GM11168 (cell line): ENCODE results near the gene CACNA1A.
"Not testable (repeated sequence)": the region's sequence is repeated elsewhere in the genome, so short reads cannot be mapped to it uniquely, and the experiment has no call there.

ENCODE experiments used
- in situ Hi-C: fragments of 300-500 bp; cut with MboI; formaldehyde crosslinking; loops from one replicate; pipeline ENCODE4 v1.12.0; 2022; ENCODE audit warnings: low sequenced_read_pairs; ENCODE audit not compliant: unreplicated experiment

The CACNA1A gene

DNA sequence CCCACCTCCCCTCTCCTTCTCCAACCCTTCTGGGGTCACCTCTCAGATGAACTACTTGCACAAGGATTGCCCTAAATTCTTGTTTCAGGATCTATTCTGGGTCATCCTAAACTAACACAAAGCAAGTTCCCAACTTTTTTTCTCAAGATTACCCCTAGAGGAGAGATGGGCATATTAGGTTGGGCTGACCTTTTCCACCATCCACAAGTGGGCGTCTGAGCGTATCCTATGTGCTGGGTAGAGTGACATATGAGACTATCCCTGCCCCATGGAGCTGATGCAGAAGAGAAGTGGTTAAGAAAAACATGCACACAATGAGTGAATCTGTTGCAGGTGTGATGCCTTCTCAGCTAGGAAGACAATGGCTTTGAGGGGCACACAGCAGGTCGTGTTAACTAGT lies 132.7 kb downstream of the CACNA1A start:
- in situ Hi-C loops, result no loop called here

DNA sequence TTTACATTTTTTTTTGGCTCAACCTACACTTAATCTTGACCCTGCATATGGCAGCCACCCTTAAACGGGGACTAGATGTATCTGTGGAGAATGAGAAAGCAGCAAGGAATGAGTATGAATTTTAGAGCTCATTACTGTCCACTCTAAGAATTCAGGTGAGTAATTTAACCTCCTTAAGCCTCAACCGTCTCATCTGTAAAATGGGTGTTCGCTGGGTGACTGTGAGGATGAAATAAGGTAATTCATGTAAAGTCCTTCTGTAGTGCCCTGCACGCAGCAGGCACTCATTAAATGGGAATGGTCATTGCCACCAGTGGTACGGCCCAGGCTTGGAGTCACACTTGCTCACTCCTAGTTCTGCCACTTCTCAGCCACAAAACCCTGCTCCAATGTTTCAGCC lies 135.3 kb downstream of the CACNA1A start:
- in situ Hi-C loops, result no loop called here

DNA sequence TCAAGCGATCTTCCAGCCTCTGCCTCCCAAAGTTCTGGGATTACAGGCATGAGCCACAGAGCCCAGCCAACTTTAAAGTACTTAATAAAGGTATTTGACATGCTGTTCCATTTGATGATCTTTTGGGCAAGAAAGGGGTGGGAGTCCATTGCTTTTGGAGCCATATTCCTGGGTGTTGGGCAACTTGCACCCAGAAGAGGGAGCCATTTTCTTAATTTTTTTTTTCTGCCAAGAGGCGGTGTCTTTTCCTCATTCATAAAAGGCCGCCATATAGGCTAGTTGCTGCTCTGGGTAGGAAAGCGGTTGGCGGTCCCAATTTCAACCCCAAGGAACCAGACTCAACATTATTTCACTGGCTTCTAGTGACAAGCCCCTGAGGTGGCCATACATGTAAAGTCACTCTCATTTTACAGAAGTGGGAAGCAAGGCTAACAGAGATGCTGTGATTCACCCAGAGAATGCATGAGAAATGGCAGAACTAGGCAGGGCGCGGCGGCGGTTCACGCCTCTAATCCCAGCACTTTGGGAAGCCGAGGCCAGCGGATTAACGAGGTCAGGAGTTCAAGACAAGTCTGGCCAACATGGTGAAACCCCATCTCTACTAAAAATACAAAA lies 139.6 kb downstream of the CACNA1A start:
- in situ Hi-C loops, result no loop called here

- in situ Hi-C loops, result no loop called here
Observed at GRCh38 chr19:13363954-13364353, 142.3 kb downstream of the CACNA1A start.

- in situ Hi-C loops, result no loop called here
Observed at GRCh38 chr19:13363245-13363644, 143.0 kb downstream of the CACNA1A start.

DNA sequence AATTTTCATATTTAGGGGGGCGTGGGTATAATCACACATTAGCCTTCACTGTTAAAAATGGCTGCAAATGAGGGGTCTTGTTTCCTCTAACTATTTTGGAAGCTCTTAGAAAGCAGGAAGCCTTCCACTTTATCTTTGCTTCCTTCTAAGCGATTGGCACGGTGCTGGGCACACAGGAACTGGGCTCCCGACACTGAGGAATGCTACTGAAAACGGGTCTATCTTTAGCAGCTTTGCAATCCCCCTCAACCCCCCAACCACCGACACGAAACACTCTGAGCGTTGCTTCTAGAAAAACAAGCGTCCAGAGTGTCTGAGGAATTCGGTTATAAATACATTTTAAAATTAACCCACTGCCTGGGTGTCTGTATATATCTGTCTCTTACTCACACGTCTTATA lies 143.6 kb downstream of the CACNA1A start:
- in situ Hi-C loops, result no loop called here

GRCh38 chr19:13361726-13362125 lies 144.6 kb downstream of the CACNA1A start:
- in situ Hi-C loops, result not testable (repeated sequence)

GRCh38 chr19:13356686-13357280 lies 149.5 kb downstream of the CACNA1A start:
- in situ Hi-C loops, result no loop called here

GRCh38 chr19:13356185-13356584 lies 150.1 kb downstream of the CACNA1A start:
- in situ Hi-C loops, result no loop called here

- in situ Hi-C loops, result no loop called here
Observed at GRCh38 chr19:13355356-13355755, 150.9 kb downstream of the CACNA1A start.

DNA sequence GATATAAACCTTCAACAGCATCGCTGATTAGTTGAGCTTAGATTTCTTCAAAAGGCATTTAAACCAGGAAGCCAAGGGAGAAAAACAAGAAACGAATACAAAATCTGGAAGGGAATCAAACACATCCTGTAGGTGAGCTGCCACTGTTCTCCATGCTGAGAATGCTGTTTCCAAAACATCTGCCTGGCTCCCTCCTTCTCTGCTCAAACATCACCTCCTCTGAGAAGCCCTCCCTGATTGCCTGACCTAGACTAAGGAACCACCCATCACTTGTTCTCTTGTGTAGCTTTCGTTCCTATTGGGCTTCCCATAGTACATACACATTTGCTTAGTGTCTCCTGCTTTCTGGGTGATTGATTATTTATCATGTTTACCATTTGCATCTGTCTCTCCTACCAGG lies 152.7 kb downstream of the CACNA1A start:
- in situ Hi-C loops, result no loop called here

- in situ Hi-C loops, result no loop called here
Observed at GRCh38 chr19:13350759-13351158, 155.5 kb downstream of the CACNA1A start.

DNA sequence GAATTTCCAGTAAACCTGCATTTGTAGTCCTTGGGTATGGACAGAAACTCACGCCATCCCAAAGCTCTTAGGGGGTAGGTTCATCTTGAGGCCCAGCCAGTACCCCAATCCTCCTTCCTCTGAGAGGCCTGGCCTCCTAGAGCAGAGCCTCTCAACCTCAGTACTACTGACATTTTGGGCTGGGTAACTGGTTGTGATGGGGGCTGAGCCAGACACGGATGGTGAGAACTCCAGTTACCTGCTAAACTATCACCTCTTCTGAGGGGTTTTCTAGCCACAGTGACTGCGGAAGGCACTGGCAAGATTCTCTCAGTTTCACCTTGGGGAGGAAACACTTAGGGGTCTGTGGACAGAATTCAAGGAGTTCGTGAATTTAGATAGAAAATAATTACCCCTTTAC lies 156.2 kb downstream of the CACNA1A start:
- in situ Hi-C loops, result no loop called here

- in situ Hi-C loops, result loop anchor here (5.0 kb wide), 1 partner anchor 80 kb away; no protein-coding TSS in a partner anchor
Observed at GRCh38 chr19:13347367-13347766, 158.9 kb downstream of the CACNA1A start.

- in situ Hi-C loops, result no loop called here
Observed at GRCh38 chr19:13343514-13343913, 162.8 kb downstream of the CACNA1A start.

- in situ Hi-C loops, result no loop called here
Observed at GRCh38 chr19:13342672-13343071, 163.6 kb downstream of the CACNA1A start.

GRCh38 chr19:13339869-13340268 lies 166.4 kb downstream of the CACNA1A start:
- in situ Hi-C loops, result no loop called here

DNA sequence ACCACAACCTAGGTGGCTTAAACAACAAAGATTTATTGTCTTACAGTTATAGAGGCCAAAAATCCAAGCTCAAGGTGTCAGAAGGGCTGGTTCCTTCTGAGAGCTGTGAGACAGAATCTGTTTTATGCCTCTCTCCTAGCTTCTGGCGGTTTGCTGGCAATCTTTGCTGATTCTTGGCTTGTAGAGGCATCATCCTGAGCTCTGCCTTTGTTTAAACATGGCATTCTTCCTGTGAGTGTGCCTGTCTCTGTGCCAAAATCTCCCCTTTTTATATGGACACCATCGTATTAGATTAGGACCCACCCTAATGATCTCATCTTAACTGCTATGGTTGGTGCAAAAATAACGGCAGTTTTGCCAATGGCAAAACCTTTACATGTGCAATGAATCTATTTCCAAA lies 169.1 kb downstream of the CACNA1A start:
- in situ Hi-C loops, result no loop called here

DNA sequence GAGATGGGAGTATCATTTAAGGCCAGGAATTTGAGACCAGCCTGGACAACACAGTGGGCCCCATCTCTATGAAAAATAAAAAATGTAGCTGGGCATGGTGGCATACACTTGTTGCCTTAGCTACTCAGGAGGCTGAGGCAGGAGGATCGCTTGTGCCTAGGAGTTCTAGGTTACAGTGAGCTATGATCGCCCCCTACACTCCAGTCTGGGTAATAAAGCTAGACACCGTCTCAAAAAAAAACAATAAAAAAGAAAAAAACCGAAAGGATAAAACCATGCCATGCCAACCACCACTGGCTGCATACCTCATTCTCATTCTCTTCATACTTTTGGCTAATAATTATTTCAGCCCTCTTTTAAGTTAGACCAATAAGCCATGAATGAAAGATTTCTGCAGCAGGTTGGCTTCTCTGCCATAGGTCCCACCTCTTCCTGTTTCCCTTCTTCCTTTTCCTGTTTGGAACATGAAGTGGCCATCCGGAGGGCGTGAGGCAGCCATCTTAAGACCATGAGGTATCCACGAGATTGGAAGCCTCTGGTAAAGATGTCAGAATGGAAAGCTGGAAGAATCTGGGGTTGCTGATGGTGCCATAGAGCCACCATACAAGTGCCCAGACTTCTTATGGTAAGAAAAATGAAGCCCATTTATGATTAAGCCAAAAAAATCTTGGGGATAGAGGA lies 171.3 kb downstream of the CACNA1A start:
- in situ Hi-C loops, result no loop called here

DNA sequence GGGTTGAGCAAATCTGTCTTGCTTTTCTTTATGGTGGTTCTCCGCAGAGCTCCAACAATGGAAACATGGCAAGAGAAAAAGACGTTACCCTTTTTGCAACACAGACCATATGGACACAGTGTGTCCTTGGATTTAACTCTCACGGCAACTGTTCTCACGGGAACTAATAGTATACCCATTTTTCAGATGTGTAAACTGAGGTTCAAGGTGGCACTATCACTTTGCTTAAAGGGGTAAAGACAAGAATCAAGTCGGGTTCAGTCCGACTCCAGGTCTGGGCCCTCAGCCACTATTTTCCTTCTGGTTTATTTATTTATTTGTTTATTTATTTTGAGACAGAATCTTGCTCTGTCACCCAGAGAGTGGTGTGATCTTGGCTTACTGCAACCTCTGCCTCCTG lies 176.0 kb downstream of the CACNA1A start:
- in situ Hi-C loops, result no loop called here

GRCh38 chr19:13329766-13330165 lies 176.5 kb downstream of the CACNA1A start:
- in situ Hi-C loops, result no loop called here

- in situ Hi-C loops, result no loop called here
Observed at GRCh38 chr19:13328241-13328640, 178.0 kb downstream of the CACNA1A start.
